Trophoblast cell (in vitro differentiated cells and primary cell): ENCODE data around the gene TXNDC2. TPM values are rescaled to one million over a fixed set of nuclear protein-coding genes. Genes with fewer than 3 reads are reported as not detected.
A peak's percentile ranks its signal among the peaks of the same experiment; 100 is the strongest.

Source experiments
- DNase-seq, 2 donors: peaks; one replicate each; pipeline ENCODE4 v3.0.0-alpha.2; 2016
- H2AFZ ChIP-seq: 2 replicates; pipeline ENCODE4 v1.6.1; 2013; ENCODE audit warnings: low read length, moderate library complexity, mild to moderate bottlenecking; ENCODE audit not compliant: insufficient read depth, poor library complexity
- H2AK5ac ChIP-seq: 2 replicates; pipeline ENCODE4 v1.6.1; 2013; ENCODE audit warnings: mild to moderate bottlenecking, low read length
- H2BK120ac ChIP-seq: 2 replicates; pipeline ENCODE4 v1.6.1; 2013; ENCODE audit warnings: low read length, mild to moderate bottlenecking, moderate library complexity; ENCODE audit not compliant: insufficient read depth, poor library complexity
- H2BK12ac ChIP-seq: 2 replicates; pipeline ENCODE4 v1.6.1; 2013; ENCODE audit warnings: mild to moderate bottlenecking, low read length, moderate library complexity
- H2BK5ac ChIP-seq: 2 replicates; pipeline ENCODE4 v1.6.1; 2013; ENCODE audit warnings: low read length, low read depth, moderate library complexity, mild to moderate bottlenecking; ENCODE audit not compliant: poor library complexity
- H3K14ac ChIP-seq: 2 replicates; pipeline ENCODE4 v1.6.1; 2013; ENCODE audit warnings: mild to moderate bottlenecking, low read length
- H3K18ac ChIP-seq: 2 replicates; pipeline ENCODE4 v1.6.1; 2013; ENCODE audit warnings: mild to moderate bottlenecking, low read length
- H3K23ac ChIP-seq: 2 replicates; pipeline ENCODE4 v1.6.1; 2013; ENCODE audit warnings: low read length
- H3K27ac ChIP-seq: 2 replicates; pipeline ENCODE4 v1.5.1; 2013; ENCODE audit warnings: low read depth, mild to moderate bottlenecking, inconsistent platforms, low read length, moderate library complexity
- H3K27me3 ChIP-seq: 2 replicates; pipeline ENCODE4 v1.6.1; 2013; ENCODE audit warnings: inconsistent platforms, mild to moderate bottlenecking, low read length, moderate library complexity; ENCODE audit not compliant: insufficient read depth
- H3K36me3 ChIP-seq, 2 experiments: 1 replicate in 1 of 2; 2 replicates in 1 of 2; pipeline ENCODE4 v1.6.1; 2013; ENCODE audit warnings: low read length in 2 of 2, mild to moderate bottlenecking in 2 of 2, moderate library complexity in 1 of 2; ENCODE audit not compliant: insufficient read depth in 2 of 2, control insufficient read depth in 1 of 2
- H3K4ac ChIP-seq: 2 replicates; pipeline ENCODE4 v1.6.1; 2013; ENCODE audit warnings: low read depth, mild to moderate bottlenecking, low read length, moderate library complexity
- H3K4me1 ChIP-seq, 2 experiments: 1 replicate in 1 of 2; 2 replicates in 1 of 2; pipeline ENCODE4 v1.6.1; 2013; ENCODE audit warnings: low read length in 2 of 2, mild to moderate bottlenecking in 2 of 2, moderate library complexity in 1 of 2; ENCODE audit not compliant: insufficient read depth in 2 of 2, control insufficient read depth in 1 of 2
- H3K4me2 ChIP-seq: 2 replicates; pipeline ENCODE4 v1.6.1; 2013; ENCODE audit warnings: inconsistent platforms, mild to moderate bottlenecking, low read length, moderate library complexity
- H3K4me3 ChIP-seq: 2 replicates; pipeline ENCODE4 v1.5.1; 2013; ENCODE audit warnings: mild to moderate bottlenecking, low read depth, low read length, inconsistent platforms
- H3K79me1 ChIP-seq: one replicate; pipeline ENCODE4 v1.6.1; 2013; ENCODE audit warnings: low read length
- H3K79me2 ChIP-seq: 2 replicates; pipeline ENCODE4 v1.6.1; 2013; ENCODE audit warnings: low read length, mild to moderate bottlenecking; ENCODE audit not compliant: control insufficient read depth, insufficient read depth, poor library complexity
- H3K9ac ChIP-seq: 2 replicates; pipeline ENCODE4 v1.6.1; 2013; ENCODE audit warnings: mild to moderate bottlenecking, low read length
- H3K9me3 ChIP-seq: 2 replicates; pipeline ENCODE4 v1.6.1; 2013; ENCODE audit warnings: low read depth, mild to moderate bottlenecking, control low read depth, inconsistent platforms, low read length; ENCODE audit not compliant: insufficient read depth
- H4K12ac ChIP-seq: 2 replicates; pipeline ENCODE4 v1.6.1; 2013; ENCODE audit warnings: low read depth, mild to moderate bottlenecking, low read length, moderate library complexity
- H4K8ac ChIP-seq: 2 replicates; pipeline ENCODE4 v1.6.1; 2013; ENCODE audit warnings: low read depth, mild to moderate bottlenecking, low read length, moderate library complexity
- H4K91ac ChIP-seq: one replicate; pipeline ENCODE4 v1.6.1; 2013; ENCODE audit warnings: low read depth, mild to moderate bottlenecking, low read length, moderate library complexity
- WGBS: extraction: QIAGEN DNeasy Blood & Tissue Kit; methylation state at CpG from one replicate; pipeline ENCODE4 v1.1.7; 2013; ENCODE audit warnings: missing lambda C conversion rate; ENCODE audit not compliant: insufficient read length, insufficient coverage; ENCODE audit errors: extremely low coverage; 5-methylcytosine and 5-hydroxymethylcytosine counted together
- polyA plus RNA-seq: library from polyadenylated mRNA; stranded (reverse); fragments of 200-250 nt; gene quantifications from 2 replicates; pipeline ENCODE4 v1.2.3, GENCODE V29; 2013

The TXNDC2 gene
- polyA plus RNA-seq: 1.1 and 1.4 TPM in 2 replicates

- Histone ChIP-seq H4K91ac (no peak within 1 kb of the TSS), H2BK12ac (no peak within 1 kb of the TSS), H3K14ac (no peak within 1 kb of the TSS), H3K79me1 (no peaks in the 10 kb centered on the region), H3K27ac (no peak within 1 kb of the TSS), H2AFZ (no peak within 1 kb of the TSS), H3K4ac (no peak within 1 kb of the TSS), H3K4me2 (no peak within 1 kb of the TSS), H3K79me2 (no peaks in the 10 kb centered on the region), H3K9me3 (no peaks in the 10 kb centered on the region), H3K4me1 (no peaks in the 10 kb centered on the region), H3K4me3 (no peak within 1 kb of the TSS), H3K9ac (no peak within 1 kb of the TSS), H2AK5ac (no peak within 1 kb of the TSS), H3K36me3 (no peaks in the 10 kb centered on the region), H2BK120ac (no peak within 1 kb of the TSS), H4K8ac (no peak within 1 kb of the TSS), H4K12ac (no peak within 1 kb of the TSS), H2BK5ac (no peak within 1 kb of the TSS), H3K18ac (no peak within 1 kb of the TSS), H3K27me3 (no peaks in the 10 kb centered on the region), H3K23ac (no peak within 1 kb of the TSS)
- WGBS: no CpG with 5 or more reads among the region's 8 CpGs
- no peak for DNase-seq
These were observed at the start of gene TXNDC2 for GRCh38 chr18:9885170-9886004. Gene TXNDC2 (plus strand): TSS chr18:9885973. CDS start chr18:9886681, 708 bp downstream.

DNA sequence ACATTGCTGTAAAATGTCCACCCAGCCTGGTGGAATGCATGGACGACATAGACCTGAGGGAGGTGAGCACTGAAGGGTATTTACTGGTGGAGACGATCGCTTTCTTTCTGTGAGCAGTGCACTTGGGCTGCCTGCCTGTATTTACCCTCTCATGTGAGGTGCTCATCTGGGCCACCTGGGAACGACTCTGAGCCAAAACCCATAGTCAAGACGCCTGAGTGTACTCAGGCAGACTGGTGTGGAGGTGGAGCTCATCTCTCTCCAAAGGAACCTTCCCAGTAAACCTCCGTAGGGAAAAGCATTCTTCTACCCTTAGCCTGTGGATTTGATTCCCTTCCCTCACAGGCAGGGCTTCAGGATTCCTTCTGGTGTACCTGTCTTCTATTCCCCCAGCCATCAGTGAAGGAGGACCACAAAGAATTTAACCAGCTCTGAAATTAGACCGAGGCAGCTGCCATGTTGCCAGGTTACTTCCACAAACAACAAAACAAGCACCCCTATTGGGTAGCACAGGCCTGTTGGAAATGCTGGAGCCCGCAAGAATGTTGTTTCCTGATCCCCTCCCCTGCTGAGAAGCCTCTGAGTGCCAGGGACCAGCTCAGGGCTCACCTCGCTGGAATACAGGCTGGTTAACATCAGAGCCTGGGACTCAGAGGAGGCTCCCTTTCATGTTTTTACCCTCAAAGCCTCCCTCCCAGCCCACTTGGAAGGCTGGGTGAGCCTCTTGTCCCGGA lies 47.5 kb upstream of the TXNDC2 start:
- H3K27ac ChIP-seq: peak overlapping the region; percentile 12
- no peaks in the 10 kb centered on the region for H3K9me3 ChIP-seq
- no peak overlapping the region for H2BK12ac ChIP-seq
- H3K18ac ChIP-seq: peak overlapping the region; percentile 1
- no peaks in the 10 kb centered on the region for H3K79me2 ChIP-seq
- no peak overlapping the region for H4K8ac ChIP-seq
- no peak overlapping the region for H4K12ac ChIP-seq
- no peak overlapping the region for H2BK5ac ChIP-seq
- no peak overlapping the region for H3K4ac ChIP-seq
- no peak overlapping the region for H4K91ac ChIP-seq
- no CpG with 5 or more reads among the region's 10 CpGs for WGBS
- H3K4me3 ChIP-seq: no peak overlapping the region
- DNase-seq: peak; percentile 94 to 97
- H3K14ac ChIP-seq: no peak overlapping the region
- H2AK5ac ChIP-seq: no peak overlapping the region
- no peak overlapping the region for H3K23ac ChIP-seq
- no peaks in the 10 kb centered on the region for H3K79me1 ChIP-seq
- H3K4me2 ChIP-seq: no peak overlapping the region
- peaks cover 23 to 25% of the 10 kb centered on the region in 2 experiments for H3K4me1 ChIP-seq
- peaks cover 24 to 45% of the 10 kb centered on the region in 2 experiments for H3K36me3 ChIP-seq
- H2BK120ac ChIP-seq: no peak overlapping the region
- no peak overlapping the region for H3K9ac ChIP-seq
- H2AFZ ChIP-seq: no peak overlapping the region
- no peaks in the 10 kb centered on the region for H3K27me3 ChIP-seq

DNA sequence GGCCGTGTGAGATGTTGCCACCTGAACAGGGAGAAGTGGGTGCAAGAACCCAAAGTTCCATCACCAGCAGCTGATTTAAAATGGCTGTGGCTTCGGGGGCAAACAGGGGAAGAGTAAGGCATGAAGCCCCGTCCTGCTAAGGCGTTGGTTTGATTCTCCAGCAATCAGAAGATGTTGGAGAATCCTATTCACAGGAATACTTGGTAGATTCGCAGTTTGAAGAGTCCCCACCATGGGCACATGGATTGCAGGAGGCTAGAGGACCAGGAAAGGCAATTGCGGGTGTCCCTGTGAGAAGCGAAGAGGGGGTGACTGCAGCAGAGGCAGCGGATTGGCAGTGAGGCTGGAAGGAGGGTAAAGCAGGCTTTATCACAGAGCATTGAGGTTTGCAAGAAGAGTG lies 46.6 kb upstream of the TXNDC2 start:
- no peak for DNase-seq
- Histone ChIP-seq H3K23ac (no peak overlapping the region), H3K9ac (no peak overlapping the region), H3K79me1 (no peaks in the 10 kb centered on the region), H3K18ac (peak overlapping the region; percentile 14), H4K8ac (no peak overlapping the region), H2BK120ac (no peak overlapping the region), H2AFZ (no peak overlapping the region), H3K27me3 (no peaks in the 10 kb centered on the region), H2BK5ac (no peak overlapping the region), H3K9me3 (no peaks in the 10 kb centered on the region), H3K4me1 (peaks cover 23 to 25% of the 10 kb centered on the region in 2 experiments), H3K4me3 (no peak overlapping the region), H2AK5ac (no peak overlapping the region), H4K12ac (no peak overlapping the region), H4K91ac (no peak overlapping the region), H3K4me2 (no peak overlapping the region), H3K36me3 (peaks cover 30 to 49% of the 10 kb centered on the region in 2 experiments), H3K79me2 (no peaks in the 10 kb centered on the region), H3K27ac (no peak overlapping the region), H2BK12ac (no peak overlapping the region), H3K4ac (no peak overlapping the region), H3K14ac (no peak overlapping the region)
- WGBS: no CpG with 5 or more reads among the region's 8 CpGs

GRCh38 chr18:9839853-9840252 lies 45.9 kb upstream of the TXNDC2 start:
- no peak overlapping the region for H3K4me3 ChIP-seq
- H3K27ac ChIP-seq: no peak overlapping the region
- no peak overlapping the region for H4K91ac ChIP-seq
- H2BK12ac ChIP-seq: no peak overlapping the region
- no peak overlapping the region for H2AFZ ChIP-seq
- WGBS: no CpG with 5 or more reads among the region's 10 CpGs
- H3K79me2 ChIP-seq: no peaks in the 10 kb centered on the region
- no peak overlapping the region for H3K4me2 ChIP-seq
- peaks cover 35 to 53% of the 10 kb centered on the region in 2 experiments for H3K36me3 ChIP-seq
- no peak overlapping the region for H3K14ac ChIP-seq
- no peaks in the 10 kb centered on the region for H3K9me3 ChIP-seq
- H2AK5ac ChIP-seq: no peak overlapping the region
- no peak overlapping the region for H3K23ac ChIP-seq
- no peak overlapping the region for H4K8ac ChIP-seq
- DNase-seq: no peak
- H3K4me1 ChIP-seq: peaks cover 23 to 25% of the 10 kb centered on the region in 2 experiments
- no peak overlapping the region for H3K9ac ChIP-seq
- no peak overlapping the region for H4K12ac ChIP-seq
- no peak overlapping the region for H3K4ac ChIP-seq
- no peaks in the 10 kb centered on the region for H3K27me3 ChIP-seq
- no peak overlapping the region for H2BK120ac ChIP-seq
- H2BK5ac ChIP-seq: no peak overlapping the region
- H3K79me1 ChIP-seq: no peaks in the 10 kb centered on the region
- no peak overlapping the region for H3K18ac ChIP-seq
